K562 (cell line): ENCODE measurements around the gene SKAP2. TPM values are rescaled to one million over a fixed set of nuclear protein-coding genes. Genes with fewer than 3 reads are reported as not detected.

Source experiments
- ATAC-seq: fragments of 200-7000 bp; cut with Tn5 transposase; 3 replicates; pipeline ENCODE4 v1.9.1; 2020; ENCODE audit warnings: moderate library complexity
- BruUV-seq: library from RNA; stranded (reverse); fragments of 400-500 nt; replicated peaks from 2 replicates; lab custom pipeline; 2021; lab: Mats Ljungman, UMichigan
- CTCF ChIA-PET: fragments of 300-600 bp; formaldehyde crosslinking; extraction: SDS; loops from one replicate; lab custom pipeline; 2021; ENCODE audit warnings: low intra/inter-chr PET ratio; lab: Yijun Ruan, JAX
- POLR2A ChIA-PET: fragments of 300-600, 350-650 bp; sonication (Branson Sonifier 250); formaldehyde crosslinking; extraction: SDS; loops from one replicate; lab custom pipeline; 2021; ENCODE audit warnings: antibody characterized with exemption, inconsistent platforms; lab: Yijun Ruan, JAX
- DNase-seq, 4 experiments: peaks; one replicate each; pipeline versions ENCODE4 v3.0.0 to v3.0.0-alpha.2; 2011 to 2018; ENCODE audit warnings: low spot score in 3 of 4, mixed read lengths in 3 of 4; ENCODE audit errors: extremely low read depth in 1 of 4
- FAIRE-seq: peaks from 2 replicates; lab custom pipeline; 2011; peaks lifted over from hg19 to GRCh38; lab: Jason Lieb, UNC
- H2AFZ ChIP-seq: 2 replicates; pipeline ENCODE4 v1.6.0; 2011; ENCODE audit warnings: low read depth, low read length, control low read depth, inconsistent platforms
- H3K27ac ChIP-seq: fragments of 200-600 bp; 3 replicates; pipeline ENCODE4 v1.8.0; 2011; ENCODE audit warnings: low read depth, mild to moderate bottlenecking, control low read depth, inconsistent platforms, low read length, moderate library complexity, mixed read lengths; ENCODE audit errors: extremely low read depth
- H3K27me3 ChIP-seq, 2 experiments: fragments of 300-600 bp in 1 of 2; 2 replicates in 1 of 2; 3 replicates in 1 of 2; pipeline versions ENCODE4 v1.6.0 to v1.8.0; 2011; ENCODE audit warnings: inconsistent platforms in 2 of 2, low read length in 2 of 2, mild to moderate bottlenecking in 1 of 2, mixed read lengths in 1 of 2, moderate library complexity in 1 of 2; ENCODE audit not compliant: control insufficient read depth in 2 of 2, insufficient read depth in 2 of 2
- H3K36me3 ChIP-seq: fragments of 300-600 bp; 3 replicates; pipeline ENCODE4 v1.8.0; 2011; ENCODE audit warnings: mild to moderate bottlenecking, low read length, inconsistent platforms; ENCODE audit not compliant: control insufficient read depth, insufficient read depth
- H3K4me1 ChIP-seq, 2 experiments: fragments of 200-600 bp in 1 of 2; replicated peaks in 1 of 2; 2 replicates in 1 of 2; 3 replicates in 1 of 2; pipeline versions ENCODE4 v1.5.1 to v1.8.0; 2011; ENCODE audit warnings: inconsistent platforms in 2 of 2, low read length in 2 of 2, mild to moderate bottlenecking in 1 of 2, mixed read lengths in 1 of 2, moderate library complexity in 1 of 2; ENCODE audit not compliant: control insufficient read depth in 2 of 2, insufficient read depth in 2 of 2
- H3K4me2 ChIP-seq: 2 replicates; pipeline ENCODE4 v1.6.1; 2011; ENCODE audit warnings: low read length, control low read depth, inconsistent platforms, mixed read lengths; ENCODE audit not compliant: insufficient read depth
- H3K4me3 ChIP-seq: fragments of 200-600 bp; sonication (generic), shearing (Covaris generic); 2 replicates; pipeline ENCODE4 v1.5.1; 2016; ENCODE audit warnings: control low read depth, inconsistent platforms
- H3K79me2 ChIP-seq: fragments of 200-600 bp; 3 replicates; pipeline ENCODE4 v1.8.0; 2011; ENCODE audit warnings: low read length, inconsistent platforms; ENCODE audit not compliant: control insufficient read depth, insufficient read depth
- H3K9ac ChIP-seq, 2 experiments: 2 replicates each; pipeline versions ENCODE4 v1.6.0 to v1.6.1; 2011; ENCODE audit warnings: low read depth in 2 of 2, low read length in 2 of 2, control low read depth in 1 of 2, inconsistent platforms in 1 of 2, mild to moderate bottlenecking in 1 of 2, mixed read lengths in 1 of 2; ENCODE audit not compliant: insufficient read depth in 1 of 2
- H3K9me1 ChIP-seq: one replicate; pipeline ENCODE4 v1.6.0; 2011; ENCODE audit warnings: inconsistent platforms, mild to moderate bottlenecking, low read length, moderate library complexity; ENCODE audit not compliant: control insufficient read depth, insufficient read depth
- H3K9me3 ChIP-seq: replicated peaks from 2 replicates; pipeline ENCODE4 v1.5.1; 2011; ENCODE audit warnings: low read depth, low read length, inconsistent platforms; ENCODE audit not compliant: control insufficient read depth, insufficient read depth
- H4K20me1 ChIP-seq: replicated peaks from 2 replicates; pipeline ENCODE4 v1.6.1; 2011; ENCODE audit warnings: low read length, inconsistent platforms, mixed read lengths; ENCODE audit not compliant: control insufficient read depth, insufficient read depth
- ATF1 ChIP-seq, 2 experiments: fragments of 450-650 bp in 1 of 2; IDR thresholded peaks; 2 replicates each; pipeline ENCODE4 v1.6.1; 2016; ENCODE audit warnings: missing compliant biosample characterization in 1 of 2, missing genetic modification characterization in 1 of 2
- FOXK1 ChIP-seq: sonication (generic); formaldehyde crosslinking; IDR thresholded peaks from 2 replicates; pipeline ENCODE4 v1.8.0; 2022; ENCODE audit warnings: missing genetic modification reagents, mild to moderate bottlenecking, borderline replicate concordance
- GATAD2A ChIP-seq: fragments of 450-650 bp; IDR thresholded peaks from 2 replicates; pipeline ENCODE4 v1.6.1; 2017
- HINFP ChIP-seq: fragments of 450-650 bp; conservative IDR thresholded peaks from 2 replicates; pipeline ENCODE4 v1.6.1; 2016; ENCODE audit warnings: missing genetic modification characterization, low read depth, mild to moderate bottlenecking, control low read depth, missing compliant biosample characterization
- NRF1 ChIP-seq, 2 experiments: fragments of 450-650 bp; IDR thresholded peaks in 1 of 2; conservative IDR thresholded peaks in 1 of 2; 2 replicates each; pipeline ENCODE4 v1.6.1; 2014; ENCODE audit warnings: mild to moderate bottlenecking in 2 of 2
- POLR2A ChIP-seq: fragments of 450-650 bp; conservative IDR thresholded peaks from 2 replicates; pipeline ENCODE4 v1.6.1; 2016
- PTBP1 ChIP-seq: fragments of 200-400 bp; formaldehyde crosslinking; IDR thresholded peaks from 2 replicates; pipeline ENCODE4 v1.6.1; 2017; ENCODE audit warnings: low read depth, low read length
- THRA ChIP-seq: fragments of 450-650 bp; IDR thresholded peaks from 2 replicates; pipeline ENCODE4 v1.6.1; 2017; ENCODE audit warnings: mild to moderate bottlenecking, moderate library complexity
- ZBTB11 ChIP-seq, 3 experiments: fragments of 200-800 bp in 1 of 3; fragments of 250-450 bp in 1 of 3; fragments of 450-650 bp in 1 of 3; sonication (Bioruptor Pico) in 1 of 3; sonication (Bioruptor generic) in 1 of 3; formaldehyde crosslinking in 1 of 3; IDR thresholded peaks; 2 replicates each; pipeline versions ENCODE4 v1.6.1 to v1.8.0; 2016 to 2022; ENCODE audit warnings: mild to moderate bottlenecking in 2 of 3, missing genetic modification characterization in 2 of 3, missing compliant biosample characterization in 1 of 3, moderate library complexity in 1 of 3
- ZBTB33 ChIP-seq: sonication (generic); formaldehyde crosslinking; IDR thresholded peaks from 2 replicates; pipeline ENCODE4 v1.8.1; 2023; ENCODE audit warnings: mild to moderate bottlenecking, missing genetic modification reagents
- ZFP30 ChIP-seq: fragments of 250-450 bp; sonication (Bioruptor Pico); IDR thresholded peaks from 2 replicates; pipeline ENCODE4 v1.8.0; 2022; ENCODE audit warnings: moderate library complexity, mild to moderate bottlenecking, inconsistent platforms, borderline replicate concordance
- ZNF134 ChIP-seq: fragments of 250-450 bp; sonication (Bioruptor Pico); conservative IDR thresholded peaks from 2 replicates; pipeline ENCODE4 v1.4.0; 2020
- ZNF347 ChIP-seq: fragments of 450-650 bp; formaldehyde crosslinking; IDR thresholded peaks from 2 replicates; pipeline ENCODE4 v1.4.0; 2020; ENCODE audit warnings: low read depth, mild to moderate bottlenecking, moderate library complexity
- WGBS: fragments of 100-300 bp; shearing (Covaris generic); methylation state at CpG from one replicate; pipeline ENCODE4 v1.1.6; 2016; ENCODE audit warnings: low coverage, mixed read lengths; ENCODE audit not compliant: insufficient coverage; ENCODE audit errors: missing lambda C conversion rate; 5-methylcytosine and 5-hydroxymethylcytosine counted together
- in situ Hi-C: fragments of 300-500 bp; cut with MboI; formaldehyde crosslinking; loops from 4 replicates; pipeline ENCODE4 v1.15.0; 2018; ENCODE audit warnings: inconsistent platforms, mixed read lengths
- intact Hi-C: fragments of 100-400 bp; cut with micrococcal nuclease; formaldehyde crosslinking; loops from 2 replicates; pipeline ENCODE4 v1.14.2; 2022
- polyA plus RNA-seq, 8 experiments: library from polyadenylated mRNA; depleted of rRNA in 4 of 8; stranded (reverse) in 5 of 8; unstranded in 3 of 8; fragments of >200 nt; fragmentation: Nextera tagmentation in 2 of 8; fragmentation: Illumina TruSeq in 1 of 8; extraction: Ambion mirVana in 2 of 8; extraction: Trizol in 1 of 8; gene quantifications; 2 replicates each; pipeline versions ENCODE4 v1.2.1 to v1.2.3, GENCODE V29; 2011 to 2014; ENCODE audit warnings: inconsistent platforms in 1 of 8, missing spikeins in 1 of 8
- total RNA-seq, 7 experiments: library from RNA; depleted of rRNA in 6 of 7; stranded (reverse); fragments of >200 nt in 6 of 7; fragmentation: Illumina TruSeq in 2 of 7; extraction: Trizol in 2 of 7; gene quantifications; 2 replicates each; pipeline versions ENCODE4 v1.2.1 to v1.2.3, GENCODE V29; 2011 to 2021; ENCODE audit warnings: low replicate concordance in 1 of 7

SKAP2 gene
- total and polyA plus RNA-seq, 9 of the 15 experiments (the other 6 are each of a cell fraction or from before 2014, with no cell fraction given) = 4.2 to 11.7 (median 8.3) TPM

- TF ChIP-seq ZBTB11 (CRISPR knock-in tag; IDR thresholded peaks at IDR 0.05) (no peak), FOXK1 (CRISPR knock-in tag) (no peak), NRF1 (conservative IDR thresholded peaks at IDR 0.05 in 1 of 2, IDR thresholded peaks at IDR 0.05 in 1 of 2) (no peak), ZNF134 (no peak), ATF1 (CRISPR knock-in tag; IDR thresholded peaks at IDR 0.05) (no peak), ATF1 (tag; IDR thresholded peaks at IDR 0.05) (no peak)
Measured at GRCh38 chr7:26663874-26664273, 200.5 kb downstream of the SKAP2 start (continued).

- intact Hi-C loops (loop anchor here (10.0 kb wide), 1 partner anchor 588 kb away; no protein-coding TSS in a partner anchor), in situ Hi-C loops (loop anchor here (10.0 to 25.0 kb wide), 2 partner anchors 575 to 668 kb away; no protein-coding TSS in a partner anchor)
- BruUV-seq = no TSS peak
- no peaks in the 10 kb centered on the region for H3K79me2 ChIP-seq
- no peaks in the 10 kb centered on the region for H3K9me3 ChIP-seq
- H3K9ac ChIP-seq = no peak overlapping the region
- H3K4me2 ChIP-seq = no peak overlapping the region
- ChIA-PET POLR2A (interaction anchor here (0.5 kb wide), 2 partner anchors 191 to 378 kb away, joined by 3 read pairs; no protein-coding TSS in a partner anchor), CTCF (no interaction called here)
- H3K36me3 ChIP-seq = no peaks in the 10 kb centered on the region
- no peaks in the 10 kb centered on the region for H3K4me1 ChIP-seq
- no peak overlapping the region for H3K27ac ChIP-seq
- ATAC-seq = no peak
- FAIRE-seq = no peak
- DNase-seq = no peak
- peaks cover 0 to 25% of the 10 kb centered on the region in 2 experiments; a peak in 2 of 5 replicates for H3K27me3 ChIP-seq
- 11% methylated on average over 6 of the region's 6 CpGs for WGBS
- no peak overlapping the region for H3K4me3 ChIP-seq
- no peak overlapping the region for H2AFZ ChIP-seq
- no peaks in the 10 kb centered on the region for H4K20me1 ChIP-seq
- no peaks in the 10 kb centered on the region for H3K9me1 ChIP-seq
- no peak for TF ChIP-seq PTBP1
- TF ChIP-seq GATAD2A = no peak
- TF ChIP-seq POLR2A = no peak
- no peak for TF ChIP-seq THRA
- TF ChIP-seq HINFP (tag) = no peak
- no peak for TF ChIP-seq ZFP30 (CRISPR knock-in tag)
- no peak for TF ChIP-seq ZNF347 (CRISPR knock-in tag)
- no peak for TF ChIP-seq ZBTB33
Measured at GRCh38 chr7:26662646-26663045, 201.7 kb downstream of the SKAP2 start.
